Head of caudate nucleus (tissue), 42 donors: ENCODE results near the gene MBOAT1.

Source experiments
- DNase-seq, 42 donors: peaks; one replicate each; pipeline versions ENCODE4 v3.0.0 to v3.0.0-alpha.2; 2020 to 2021; ENCODE audit warnings: mixed read lengths in 7 of 42
- intact Hi-C: fragments of 100-400 bp; cut with DNase I; formaldehyde crosslinking; loops from one replicate; pipeline ENCODE4 v1.15.0; 2022

MBOAT1 gene

GRCh38 chr6:20207088-20207418, 5.2 kb downstream of the MBOAT1 start:
- intact Hi-C loops: no loop called here
- no peak for DNase-seq

- intact Hi-C loops: no loop called here
- no peak for DNase-seq
These were observed 6.5 kb downstream of the MBOAT1 start for GRCh38 chr6:20205722-20206161.

DNA sequence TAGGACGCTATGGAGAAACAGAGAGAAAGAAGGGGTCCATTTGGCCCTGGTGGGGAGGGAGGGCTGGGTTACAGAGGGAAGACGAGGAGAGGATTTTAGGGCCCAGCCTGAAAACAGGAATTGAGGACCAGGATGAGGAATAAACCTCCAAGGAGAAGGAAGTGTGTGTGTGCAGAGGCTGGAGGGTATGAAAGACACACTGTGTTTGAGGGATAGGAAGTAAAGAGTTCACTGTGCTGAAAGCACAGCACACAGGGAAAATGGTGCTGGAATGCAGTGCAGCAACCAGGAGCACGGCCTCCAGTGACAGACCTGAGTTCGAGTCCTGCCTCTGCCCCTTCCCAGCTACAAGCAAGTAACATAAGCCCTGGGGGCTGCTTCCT, 7.8 kb downstream of the MBOAT1 start:
- no peak for DNase-seq
- intact Hi-C loops: no loop called here

DNA sequence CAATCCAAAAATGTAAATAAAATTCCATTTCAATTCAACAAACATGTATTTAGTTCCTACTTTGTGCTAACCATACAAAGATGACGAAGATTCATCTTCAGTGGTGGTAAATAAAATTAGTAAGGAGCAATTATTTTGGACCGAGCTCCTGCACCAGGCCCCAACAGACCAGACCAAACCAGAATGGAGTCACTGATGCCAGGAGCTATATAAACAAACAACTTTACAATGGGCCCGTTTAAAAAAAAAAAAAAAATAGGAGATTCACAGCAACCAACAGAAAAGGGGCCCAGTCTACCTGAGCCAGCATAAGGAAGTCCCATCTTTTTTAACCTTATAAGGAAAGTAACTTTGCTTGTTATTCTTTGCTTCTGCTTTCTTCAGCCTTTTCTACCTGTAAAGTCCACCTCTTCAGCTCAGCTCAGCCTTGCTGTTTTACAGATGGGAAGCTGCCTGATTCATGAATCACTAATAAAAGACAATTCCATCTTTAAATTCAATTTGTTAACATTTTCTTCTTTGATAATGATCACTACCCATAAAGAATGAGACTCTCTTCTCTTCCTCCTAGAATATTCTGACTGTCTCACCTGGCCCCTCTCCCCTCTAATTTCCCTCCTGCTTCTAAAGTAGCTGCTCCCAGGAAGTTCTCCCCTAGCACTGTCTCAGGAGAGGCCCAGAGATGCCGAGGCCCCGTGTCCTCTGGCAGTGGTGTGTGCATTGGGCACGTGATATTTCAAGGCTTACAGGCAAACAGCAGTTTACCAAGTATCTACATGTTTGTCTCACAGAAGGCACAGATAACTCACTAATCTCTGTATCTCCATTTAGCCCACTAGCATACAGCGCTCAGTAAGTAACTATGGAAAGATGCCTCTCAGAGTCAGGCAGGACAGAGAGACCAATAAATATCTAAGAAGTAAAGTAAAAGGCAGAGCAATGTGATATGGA, 8.4 kb downstream of the MBOAT1 start:
- intact Hi-C loops: no loop called here
- DNase-seq: no peak

DNA sequence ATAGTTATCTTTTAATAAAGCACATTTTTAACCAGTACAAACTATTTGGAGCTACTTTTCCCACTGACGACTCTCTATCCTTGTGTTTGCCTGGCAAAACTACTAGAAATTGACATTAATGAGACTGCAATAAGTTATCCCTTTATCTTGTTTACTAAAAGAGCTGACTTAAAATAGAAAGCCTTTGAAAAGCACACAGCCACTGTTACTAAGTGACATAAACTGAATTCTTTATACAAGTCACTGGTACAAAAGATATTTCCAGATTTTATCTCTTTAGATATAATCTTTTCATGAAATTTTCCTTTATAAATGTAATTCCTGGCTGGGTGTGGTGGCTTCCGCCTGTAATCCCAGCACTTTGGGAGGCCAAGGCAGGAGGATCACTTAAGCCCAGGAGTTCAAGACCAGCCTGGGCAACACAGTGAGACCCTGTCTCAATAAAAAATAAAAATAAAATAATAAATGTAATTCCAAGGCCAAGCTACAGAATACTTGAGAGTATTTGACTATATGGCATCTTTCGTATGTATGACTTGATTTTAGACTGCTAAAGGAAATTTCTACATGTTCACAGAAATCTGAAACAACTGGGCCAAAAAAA, 9.5 kb downstream of the MBOAT1 start:
- intact Hi-C loops: no loop called here
- DNase-seq: no peak

- intact Hi-C loops: no loop called here
- DNase-seq: no peak
These were observed 10.0 kb downstream of the MBOAT1 start for GRCh38 chr6:20202324-20202658.

- no peak for DNase-seq
- intact Hi-C loops: no loop called here
These were observed 11.3 kb downstream of the MBOAT1 start for GRCh38 chr6:20200761-20201630.

DNA sequence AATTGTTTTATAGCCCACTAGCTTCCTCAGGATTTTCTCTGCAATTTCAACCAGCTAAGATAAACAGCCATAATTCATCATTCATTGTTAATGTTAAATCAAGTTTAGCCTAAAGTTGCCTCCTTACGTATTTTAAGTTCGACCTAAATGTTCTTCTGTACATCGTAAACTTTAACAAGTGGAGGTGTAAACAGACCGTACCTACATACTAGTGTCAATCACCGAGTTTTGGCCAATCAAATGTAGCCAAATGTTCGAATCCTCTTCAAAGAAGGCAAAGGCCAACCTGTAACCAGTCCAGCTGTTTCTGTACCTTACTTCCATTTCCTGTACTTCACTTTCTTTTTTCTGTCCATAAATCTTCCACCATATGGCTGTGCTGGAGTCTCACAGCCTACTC, 13.5 kb downstream of the MBOAT1 start:
- intact Hi-C loops: no loop called here
- no peak for DNase-seq

DNA sequence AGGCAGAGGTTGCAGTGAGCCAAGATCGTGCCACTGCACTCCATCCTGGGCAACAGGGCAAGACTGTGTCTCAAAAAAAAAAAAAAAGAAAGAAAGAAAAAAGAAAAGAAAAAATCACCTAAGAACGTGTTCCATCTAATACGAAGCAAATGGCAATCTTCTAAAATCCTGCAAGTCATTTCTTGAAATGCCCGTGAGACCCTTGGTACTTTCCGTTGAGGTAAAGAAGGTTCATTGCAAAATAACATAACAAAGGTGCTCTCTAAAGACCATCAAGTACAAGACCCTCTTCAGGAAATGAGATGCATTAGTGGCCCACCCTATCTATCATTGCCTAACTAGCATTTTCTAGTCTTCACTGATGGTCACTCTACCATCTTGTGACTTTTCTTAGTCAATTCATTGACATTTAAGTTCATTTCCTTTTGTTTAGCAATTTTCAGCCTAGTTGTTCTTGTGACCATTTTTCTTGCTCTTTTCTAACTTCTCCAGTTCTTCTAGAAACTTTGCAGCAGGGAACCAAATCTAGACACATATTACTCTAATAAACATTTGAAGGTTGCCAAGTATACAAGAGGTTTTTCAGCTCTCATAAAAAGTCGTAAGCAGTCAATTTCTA, 14.0 kb downstream of the MBOAT1 start:
- intact Hi-C loops: no loop called here
- no peak for DNase-seq

DNA sequence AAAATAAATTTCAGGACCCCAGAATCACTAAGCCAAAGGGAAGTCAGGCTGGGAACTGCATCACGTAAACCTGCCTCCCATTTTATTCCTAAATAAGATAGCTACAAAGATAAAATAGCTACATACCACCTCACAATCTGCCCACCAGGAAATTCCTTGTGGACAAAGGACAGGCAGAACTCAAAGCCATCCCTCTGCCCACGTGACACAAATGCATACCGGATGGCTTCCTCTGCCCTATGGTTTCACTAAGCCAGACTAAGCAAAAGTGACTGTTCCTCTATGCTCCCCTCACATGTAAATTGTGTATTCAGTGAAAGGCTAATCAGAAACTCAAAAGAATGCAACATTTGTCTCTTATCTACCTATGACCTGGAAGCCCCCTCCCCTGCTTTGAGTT, 15.0 kb downstream of the MBOAT1 start:
- intact Hi-C loops: no loop called here
- no peak for DNase-seq

DNA sequence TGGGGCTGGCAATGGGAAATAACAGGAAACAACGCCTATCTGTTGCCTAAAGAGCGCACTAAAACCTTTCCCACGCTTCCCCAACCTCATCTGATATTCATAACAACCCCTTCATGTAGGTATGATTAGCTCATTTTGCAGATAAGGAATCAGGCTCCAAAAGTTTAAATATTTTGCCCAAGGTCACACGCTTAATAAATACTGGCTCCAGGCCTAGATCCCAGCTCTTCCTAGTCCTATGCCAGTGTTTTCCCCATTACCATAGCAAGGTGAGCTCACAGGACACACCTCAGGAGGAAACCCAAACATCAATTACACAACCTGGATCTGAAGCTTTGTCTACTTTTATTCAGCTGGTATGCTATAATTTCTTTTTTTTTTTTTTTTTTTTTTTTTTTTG, 19.6 kb downstream of the MBOAT1 start:
- intact Hi-C loops: no loop called here
- DNase-seq: no peak

DNA sequence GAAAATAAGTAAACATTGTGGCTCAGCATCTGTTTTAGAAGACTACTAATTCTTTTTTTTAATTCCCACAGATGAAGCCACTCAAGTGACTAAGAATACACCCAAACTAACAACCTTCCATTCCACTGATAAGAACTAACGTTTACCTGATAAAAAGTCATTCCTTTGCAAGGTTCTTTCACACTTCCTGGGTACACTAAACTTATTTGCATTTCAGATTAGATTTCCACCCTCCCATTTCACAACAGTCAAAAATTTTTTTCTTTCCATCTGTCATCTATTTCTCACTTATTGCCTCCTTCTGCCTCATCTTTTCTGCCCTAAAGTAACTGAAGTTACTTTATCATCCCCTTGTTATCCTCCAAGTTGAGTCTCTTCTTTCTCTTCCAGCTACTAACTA, 20.3 kb downstream of the MBOAT1 start:
- intact Hi-C loops: no loop called here
- no peak for DNase-seq

- intact Hi-C loops: no loop called here
- DNase-seq: no peak
These were observed 23.6 kb downstream of the MBOAT1 start for GRCh38 chr6:20188630-20189075.

GRCh38 chr6:20186981-20187380, 25.3 kb downstream of the MBOAT1 start:
- no peak for DNase-seq
- intact Hi-C loops: no loop called here

- intact Hi-C loops: no loop called here
- no peak for DNase-seq
These were observed 28.6 kb downstream of the MBOAT1 start for GRCh38 chr6:20183706-20184105.

DNA sequence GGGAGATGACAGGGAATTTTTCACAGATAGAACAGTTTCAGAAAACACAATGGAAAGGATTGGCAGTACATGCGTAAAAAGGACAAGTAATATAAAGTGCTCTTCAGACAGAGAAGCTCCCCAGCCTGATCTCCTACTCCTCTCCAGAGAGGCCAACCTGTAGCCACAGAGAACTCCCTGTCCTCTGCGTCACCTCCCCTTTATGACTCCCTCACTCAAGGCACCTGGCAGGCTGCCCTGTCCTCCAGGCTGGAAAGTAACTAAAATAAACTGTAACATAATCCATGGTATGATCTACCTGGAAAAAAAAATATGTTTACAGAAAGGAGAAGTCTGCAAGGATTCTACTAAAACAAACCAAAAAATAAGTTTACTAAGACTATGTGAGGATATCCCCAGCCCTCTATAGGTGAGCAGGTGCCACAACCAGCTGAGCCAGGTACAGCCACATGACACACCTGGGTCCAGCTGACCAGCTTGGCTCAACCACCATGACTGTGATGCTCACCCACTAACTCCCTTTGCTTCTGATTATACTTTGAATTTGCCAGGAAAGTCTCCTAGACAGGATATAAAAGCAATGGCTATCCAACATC, 29.2 kb downstream of the MBOAT1 start:
- intact Hi-C loops: no loop called here
- DNase-seq: no peak

- intact Hi-C loops: no loop called here
- no peak for DNase-seq
These were observed 30.2 kb downstream of the MBOAT1 start for GRCh38 chr6:20182069-20182468.

- intact Hi-C loops: no loop called here
- DNase-seq: no peak
These were observed 31.3 kb downstream of the MBOAT1 start for GRCh38 chr6:20180935-20181334.
